IMR-90 (cell line): ENCODE results near the gene CYB561A3.

Source experiments
- BHLHE40 ChIP-seq: fragments of 150-350 bp; IDR thresholded peaks from 2 replicates; pipeline ENCODE4 v1.6.1; 2016; ENCODE audit warnings: mild to moderate bottlenecking, low read depth, low read length
- CEBPB ChIP-seq: IDR thresholded peaks from 2 replicates; pipeline ENCODE4 v1.6.1; 2012; ENCODE audit warnings: low read depth, low read length, improper control_type of control experiment
- FOS ChIP-seq: fragments of 150-350 bp; IDR thresholded peaks from 2 replicates; pipeline ENCODE4 v1.6.1; 2016; ENCODE audit warnings: low read depth, low read length
- POLR2A ChIP-seq: IDR thresholded peaks from 2 replicates; pipeline ENCODE4 v1.6.1; 2012; ENCODE audit warnings: mild to moderate bottlenecking, low read depth, low read length
- RAD21 ChIP-seq: IDR thresholded peaks from 2 replicates; pipeline ENCODE4 v1.6.1; 2012; ENCODE audit warnings: low read length, improper control_type of control experiment
- RCOR1 ChIP-seq: IDR thresholded peaks from 2 replicates; pipeline ENCODE4 v1.6.1; 2012; ENCODE audit warnings: mild to moderate bottlenecking, low read length, improper control_type of control experiment; ENCODE audit not compliant: insufficient replicate concordance
- RFX5 ChIP-seq: IDR thresholded peaks from 2 replicates; pipeline ENCODE4 v1.8.0; 2012; ENCODE audit warnings: low read depth, mild to moderate bottlenecking, low read length, moderate library complexity
- SMC3 ChIP-seq: fragments of 150-350 bp; IDR thresholded peaks from 2 replicates; pipeline ENCODE4 v1.6.1; 2016; ENCODE audit warnings: low read depth, mild to moderate bottlenecking, antibody characterized with exemption, low read length, moderate library complexity
- TF ChIP-seq, protein P1 (sequence below): conservative IDR thresholded peaks from 2 replicates; pipeline ENCODE4 v1.5.1; 2012; ENCODE audit warnings: mild to moderate bottlenecking, low read depth, low read length, improper control_type of control experiment
- TF ChIP-seq, protein P2 (sequence below): fragments of 150-350 bp; IDR thresholded peaks from 2 replicates; pipeline ENCODE4 v1.6.1; 2016; ENCODE audit warnings: low read depth, mild to moderate bottlenecking, low read length, moderate library complexity, borderline replicate concordance

DNA sequence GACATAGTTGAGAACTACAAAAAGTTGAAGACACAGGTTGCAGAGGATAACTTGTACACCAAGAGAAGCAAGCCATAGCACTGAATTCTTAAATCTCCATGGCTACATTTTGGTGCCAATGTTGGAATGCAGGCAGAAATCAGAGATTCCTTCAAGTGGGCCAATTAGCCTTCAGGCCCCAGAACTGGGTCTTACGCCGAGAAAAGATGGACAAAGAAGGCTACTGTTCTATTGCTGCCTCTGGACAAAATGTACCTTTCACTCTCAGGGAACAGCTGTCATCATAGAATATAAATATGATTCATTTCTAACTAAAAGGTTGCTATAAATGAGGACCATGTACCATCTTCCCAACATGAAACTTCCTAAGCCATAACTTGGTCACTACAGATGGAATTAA, 44.4 kb upstream of the CYB561A3 start:
- TF ChIP-seq, protein P1, sequence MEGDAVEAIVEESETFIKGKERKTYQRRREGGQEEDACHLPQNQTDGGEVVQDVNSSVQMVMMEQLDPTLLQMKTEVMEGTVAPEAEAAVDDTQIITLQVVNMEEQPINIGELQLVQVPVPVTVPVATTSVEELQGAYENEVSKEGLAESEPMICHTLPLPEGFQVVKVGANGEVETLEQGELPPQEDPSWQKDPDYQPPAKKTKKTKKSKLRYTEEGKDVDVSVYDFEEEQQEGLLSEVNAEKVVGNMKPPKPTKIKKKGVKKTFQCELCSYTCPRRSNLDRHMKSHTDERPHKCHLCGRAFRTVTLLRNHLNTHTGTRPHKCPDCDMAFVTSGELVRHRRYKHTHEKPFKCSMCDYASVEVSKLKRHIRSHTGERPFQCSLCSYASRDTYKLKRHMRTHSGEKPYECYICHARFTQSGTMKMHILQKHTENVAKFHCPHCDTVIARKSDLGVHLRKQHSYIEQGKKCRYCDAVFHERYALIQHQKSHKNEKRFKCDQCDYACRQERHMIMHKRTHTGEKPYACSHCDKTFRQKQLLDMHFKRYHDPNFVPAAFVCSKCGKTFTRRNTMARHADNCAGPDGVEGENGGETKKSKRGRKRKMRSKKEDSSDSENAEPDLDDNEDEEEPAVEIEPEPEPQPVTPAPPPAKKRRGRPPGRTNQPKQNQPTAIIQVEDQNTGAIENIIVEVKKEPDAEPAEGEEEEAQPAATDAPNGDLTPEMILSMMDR: no peak
- TF ChIP-seq BHLHE40: no peak
- no peak for TF ChIP-seq POLR2A
- no peak for TF ChIP-seq RCOR1
- TF ChIP-seq, protein P2, sequence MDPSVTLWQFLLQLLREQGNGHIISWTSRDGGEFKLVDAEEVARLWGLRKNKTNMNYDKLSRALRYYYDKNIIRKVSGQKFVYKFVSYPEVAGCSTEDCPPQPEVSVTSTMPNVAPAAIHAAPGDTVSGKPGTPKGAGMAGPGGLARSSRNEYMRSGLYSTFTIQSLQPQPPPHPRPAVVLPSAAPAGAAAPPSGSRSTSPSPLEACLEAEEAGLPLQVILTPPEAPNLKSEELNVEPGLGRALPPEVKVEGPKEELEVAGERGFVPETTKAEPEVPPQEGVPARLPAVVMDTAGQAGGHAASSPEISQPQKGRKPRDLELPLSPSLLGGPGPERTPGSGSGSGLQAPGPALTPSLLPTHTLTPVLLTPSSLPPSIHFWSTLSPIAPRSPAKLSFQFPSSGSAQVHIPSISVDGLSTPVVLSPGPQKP: no peak
- no peak for TF ChIP-seq RAD21
- TF ChIP-seq SMC3: no peak
- TF ChIP-seq RFX5: no peak
- TF ChIP-seq CEBPB: no peak
- no peak for TF ChIP-seq FOS
